Esophagus muscularis mucosa (tissue), 4 donors: Measurements from ENCODE around the gene CYP8B1. TPM values are rescaled to one million over a fixed set of nuclear protein-coding genes. Genes with fewer than 3 reads are reported as not detected.

ENCODE experiments used
- DNase-seq: peaks from one replicate; pipeline ENCODE4 v3.0.0-alpha.2; 2017; ENCODE audit errors: extremely low spot score
- H3K27ac ChIP-seq, 4 donors: fragments of 200-600 bp; sonication (generic); replicated peaks in 1 of 4; 1 replicate in 3 of 4; 2 replicates in 1 of 4; pipeline ENCODE4 v1.5.1; 2016 to 2019; ENCODE audit warnings: mild to moderate bottlenecking in 1 of 4
- H3K27me3 ChIP-seq, 4 donors: fragments of 200-600 bp; sonication (generic); one replicate each; pipeline versions ENCODE4 v1.5.1 to v1.6.0; 2016 to 2019
- H3K36me3 ChIP-seq, 4 donors: fragments of 200-600 bp; sonication (generic); one replicate each; pipeline ENCODE4 v1.5.1; 2016 to 2019
- H3K4me1 ChIP-seq, 4 donors: fragments of 200-600 bp; sonication (generic); one replicate each; pipeline ENCODE4 v1.5.1; 2016 to 2019
- H3K4me3 ChIP-seq, 4 donors: fragments of 200-600 bp; sonication (generic); 1 replicate in 2 of 4; 2 replicates in 2 of 4; pipeline ENCODE4 v1.5.1; 2016 to 2019; ENCODE audit warnings: mild to moderate bottlenecking in 4 of 4, moderate library complexity in 1 of 4
- H3K9me3 ChIP-seq, 4 donors: fragments of 200-600 bp; sonication (generic); 1 replicate in 3 of 4; 2 replicates in 1 of 4; pipeline ENCODE4 v1.5.1; 2016 to 2019
- CTCF ChIP-seq, 3 experiments: fragments of 200-600 bp in 2 of 3; fragments of 450-650 bp in 1 of 3; sonication (generic) in 2 of 3; IDR thresholded peaks; one replicate each; pipeline ENCODE4 v1.5.1; 2017 to 2019; ENCODE audit warnings: antibody characterized with exemption in 3 of 3, mild to moderate bottlenecking in 2 of 3, moderate library complexity in 1 of 3
- EP300 ChIP-seq: sonication (generic); formaldehyde crosslinking; IDR thresholded peaks from one replicate; pipeline ENCODE4 v1.6.1; 2017; ENCODE audit warnings: antibody characterized with exemption
- POLR2A ChIP-seq: fragments of 450-650 bp; IDR thresholded peaks from one replicate; pipeline ENCODE4 v1.6.1; 2017; ENCODE audit warnings: antibody characterized with exemption, moderate library complexity, mild to moderate bottlenecking, low read depth
- POLR2AphosphoS5 ChIP-seq, 2 donors: sonication (generic); formaldehyde crosslinking; IDR thresholded peaks; one replicate each; pipeline ENCODE4 v1.6.1; 2017; ENCODE audit warnings: antibody characterized with exemption in 2 of 2
- WGBS: methylation state at CpG from one replicate; pipeline ENCODE4 v1.1.5; 2018; 5-methylcytosine and 5-hydroxymethylcytosine counted together
- intact Hi-C: fragments of 100-400 bp; cut with DNase I; formaldehyde crosslinking; loops from one replicate; pipeline ENCODE4 v1.15.1; 2023
- total RNA-seq, 4 donors: library from RNA; depleted of rRNA; stranded (reverse); fragments of >200 nt; gene quantifications; one replicate each; pipeline versions ENCODE4 v1.1.0 to v1.2.1, GENCODE V29; 2016

Gene CYP8B1
- total RNA-seq, 4 donors from 2014 or later: not detected

GRCh38 chr3:42873221-42873982, 2.3 kb downstream of the CYP8B1 start:
- WGBS: 78% methylated on average over 9 of the region's 9 CpGs
- no peak overlapping the region for H3K4me3 ChIP-seq
- intact Hi-C loops: no loop called here
- TF ChIP-seq POLR2A (no peak), CTCF (IDR thresholded peaks at IDR 0.05) (no peak), EP300 (no peak), POLR2AphosphoS5 (IDR thresholded peaks at IDR 0.05) (no peak)
- no peaks in the 10 kb centered on the region for H3K27me3 ChIP-seq
- H3K4me1 ChIP-seq: peaks cover 0 to 10% (median 2%) of the 10 kb centered on the region in 4 donors
- no peak overlapping the region for H3K27ac ChIP-seq
- no peaks in the 10 kb centered on the region for H3K9me3 ChIP-seq
- DNase-seq: no peak
- H3K36me3 ChIP-seq: no peaks in the 10 kb centered on the region

- 71% methylated on average over 1 of the region's 1 CpG for WGBS
- H3K9me3 ChIP-seq: no peaks in the 10 kb centered on the region
- H3K4me1 ChIP-seq: peaks cover 0 to 10% (median 2%) of the 10 kb centered on the region in 4 donors
- H3K4me3 ChIP-seq: no peak overlapping the region
- DNase-seq: no peak
- H3K36me3 ChIP-seq: no peaks in the 10 kb centered on the region
- H3K27me3 ChIP-seq: no peaks in the 10 kb centered on the region
- intact Hi-C loops: no loop called here
- H3K27ac ChIP-seq: no peak overlapping the region
- TF ChIP-seq EP300 (no peak), POLR2AphosphoS5 (IDR thresholded peaks at IDR 0.05) (no peak), POLR2A (no peak)
Measured at GRCh38 chr3:42872718-42873117, 3.0 kb downstream of the CYP8B1 start.

- Histone ChIP-seq H3K27ac (no peak overlapping the region), H3K27me3 (no peaks in the 10 kb centered on the region), H3K4me1 (peaks cover 0 to 10% (median 2%) of the 10 kb centered on the region in 4 donors), H3K4me3 (no peak overlapping the region), H3K9me3 (no peaks in the 10 kb centered on the region), H3K36me3 (no peaks in the 10 kb centered on the region)
- no peak for DNase-seq
- 54% methylated on average over 5 of the region's 5 CpGs for WGBS
- no peak for TF ChIP-seq CTCF (IDR thresholded peaks at IDR 0.05)
- no peak for TF ChIP-seq POLR2A
- TF ChIP-seq POLR2AphosphoS5 (IDR thresholded peaks at IDR 0.05): no peak
- TF ChIP-seq EP300: no peak
- intact Hi-C loops: no loop called here
Measured at GRCh38 chr3:42871592-42872196, 4.0 kb downstream of the CYP8B1 start.

DNA sequence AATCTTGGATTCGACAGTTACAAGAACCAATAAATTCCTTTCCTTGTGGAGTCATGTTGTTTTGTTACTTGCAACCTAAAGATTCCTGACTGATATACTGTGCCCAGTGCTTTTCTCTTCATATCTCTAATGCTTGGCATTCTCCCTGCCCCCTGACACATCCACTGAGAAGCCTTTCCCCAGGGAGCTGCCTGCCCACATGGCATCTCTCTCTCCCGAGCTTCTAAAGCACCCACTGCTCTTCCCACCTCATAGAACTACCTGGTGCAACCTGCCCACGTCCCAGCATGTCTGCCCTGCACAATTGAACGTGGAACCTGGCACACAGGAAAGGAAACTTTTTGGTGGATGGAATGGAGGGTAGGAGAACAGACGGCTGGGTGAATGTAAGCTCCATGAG, 6.8 kb downstream of the CYP8B1 start:
- no peaks in the 10 kb centered on the region for H3K36me3 ChIP-seq
- WGBS: 83% methylated on average over 5 of the region's 5 CpGs
- H3K4me1 ChIP-seq: peaks cover 0 to 10% (median 2%) of the 10 kb centered on the region in 4 donors
- TF ChIP-seq CTCF (IDR thresholded peaks at IDR 0.05) (no peak), POLR2AphosphoS5 (IDR thresholded peaks at IDR 0.05) (no peak), EP300 (no peak), POLR2A (no peak)
- DNase-seq: no peak
- H3K27ac ChIP-seq: no peak overlapping the region
- no peaks in the 10 kb centered on the region for H3K27me3 ChIP-seq
- no peak overlapping the region for H3K4me3 ChIP-seq
- no peaks in the 10 kb centered on the region for H3K9me3 ChIP-seq
- intact Hi-C loops: no loop called here

DNA sequence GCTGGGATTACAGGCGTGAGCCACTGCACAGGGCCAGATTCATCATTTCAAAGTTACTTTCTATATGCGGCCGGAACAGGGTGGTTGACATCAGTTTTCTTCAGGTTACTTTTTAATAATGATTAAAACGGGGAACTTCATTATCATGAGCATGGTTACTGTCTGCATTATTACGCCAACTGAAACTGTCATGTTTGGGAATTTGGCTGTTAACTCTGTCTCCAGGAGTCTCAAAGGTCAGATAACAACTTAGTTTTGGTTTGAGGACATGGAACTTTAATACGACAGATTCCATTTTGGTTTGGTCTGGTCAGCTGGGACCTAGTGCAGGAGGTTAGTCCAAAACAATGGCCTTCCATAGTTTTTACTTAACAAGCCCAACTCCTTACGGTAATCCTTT, 8.5 kb downstream of the CYP8B1 start:
- H3K4me3 ChIP-seq: no peak overlapping the region
- intact Hi-C loops: no loop called here
- H3K27ac ChIP-seq: no peak overlapping the region
- no peaks in the 10 kb centered on the region for H3K27me3 ChIP-seq
- H3K36me3 ChIP-seq: no peaks in the 10 kb centered on the region
- H3K9me3 ChIP-seq: no peaks in the 10 kb centered on the region
- WGBS: 91% methylated on average over 7 of the region's 7 CpGs
- DNase-seq: no peak
- peaks cover 0 to 9% (median 2%) of the 10 kb centered on the region in 4 donors for H3K4me1 ChIP-seq
- TF ChIP-seq EP300 (no peak), POLR2A (no peak), CTCF (IDR thresholded peaks at IDR 0.05) (no peak), POLR2AphosphoS5 (IDR thresholded peaks at IDR 0.05) (no peak)
